NCI-H446 treated with DMSO at 0.1 percent for 48 hours (cell line): ENCODE results near the gene VRK2.
"Not testable (repeated sequence)": the region's sequence is repeated elsewhere in the genome, so short reads cannot be mapped to it uniquely, and the experiment has no call there.

Experiments used
- DNase-seq: peaks from one replicate; lab custom pipeline; 2025; lab: John Stamatoyannopoulos, UW

The VRK2 gene

DNA sequence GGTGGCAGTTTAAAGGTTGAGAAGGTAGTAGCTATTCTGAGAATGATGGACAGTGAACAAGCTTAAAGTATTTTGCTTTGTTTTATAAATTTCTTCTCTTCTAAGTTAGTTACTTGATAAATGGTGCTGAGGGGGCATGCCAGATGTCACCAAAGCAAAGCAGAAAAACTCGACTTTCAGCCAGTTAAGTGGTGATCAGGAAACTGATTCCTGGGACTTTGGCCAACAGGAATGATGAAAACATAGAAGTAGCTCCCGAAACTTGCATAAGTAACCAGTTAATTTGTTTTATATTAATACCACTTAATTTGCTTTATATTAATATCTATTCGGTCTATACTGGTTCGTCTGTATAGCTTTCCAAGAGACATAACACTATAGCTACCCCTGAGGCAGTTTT lies 111.9 kb downstream of the VRK2 start:
- no peak for DNase-seq

DNA sequence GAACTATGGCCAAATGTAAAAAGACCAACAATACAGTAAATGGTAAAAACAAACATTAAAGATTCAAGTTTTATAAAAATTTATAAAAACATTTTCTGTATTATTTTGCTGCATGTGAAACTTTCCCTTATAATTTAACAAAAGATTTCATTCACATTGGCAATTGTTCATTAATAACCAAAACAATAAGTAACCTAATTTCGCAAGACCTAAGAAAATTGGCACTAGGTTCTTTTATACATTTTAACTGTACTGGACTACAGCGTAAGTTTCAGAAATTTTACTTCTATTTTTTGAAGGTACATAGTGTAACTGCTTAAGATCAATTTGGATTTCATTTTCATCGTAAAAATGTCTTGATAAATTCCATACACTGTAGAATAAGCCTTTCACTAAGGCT lies 117.3 kb downstream of the VRK2 start:
- DNase-seq = no peak

DNA sequence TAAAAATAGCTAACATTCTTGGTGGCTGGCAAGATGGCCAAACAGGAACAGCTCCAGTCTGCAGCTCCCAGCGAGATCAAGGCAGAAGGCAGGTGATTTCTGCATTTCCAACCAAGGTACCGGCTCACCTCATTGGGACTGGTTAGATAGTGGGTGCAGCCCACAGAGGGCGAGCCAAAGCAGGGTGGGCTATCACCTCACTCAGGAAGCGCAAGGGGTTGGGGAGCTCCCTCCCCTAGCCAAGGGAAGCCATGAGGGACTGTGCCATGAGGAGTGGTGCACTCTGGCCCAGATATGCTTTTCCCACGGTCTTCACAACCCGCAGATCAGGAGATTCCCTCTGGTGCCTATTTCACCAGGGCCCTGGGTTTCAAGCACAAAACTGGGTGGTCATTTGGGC lies 121.5 kb downstream of the VRK2 start:
- not testable (repeated sequence) for DNase-seq

DNA sequence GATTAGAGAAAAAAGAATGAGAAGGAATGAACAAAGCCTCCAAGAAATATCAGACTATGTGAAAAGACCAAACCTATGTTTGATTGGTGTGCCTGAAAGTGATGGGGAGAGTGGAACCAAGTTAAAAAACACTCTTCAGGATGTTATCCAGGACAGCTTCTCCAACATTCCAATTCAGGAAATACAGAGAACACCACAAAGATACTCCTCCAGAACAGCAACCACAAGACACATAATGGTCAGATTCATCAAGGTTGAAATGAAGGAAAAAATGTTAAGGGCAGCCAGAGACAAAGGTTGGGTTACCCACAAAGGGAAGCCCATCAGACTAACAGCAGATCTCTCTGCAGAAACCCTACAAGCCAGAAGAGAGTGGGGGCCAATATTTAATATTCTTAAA lies 123.2 kb downstream of the VRK2 start:
- DNase-seq = not testable (repeated sequence)

DNA sequence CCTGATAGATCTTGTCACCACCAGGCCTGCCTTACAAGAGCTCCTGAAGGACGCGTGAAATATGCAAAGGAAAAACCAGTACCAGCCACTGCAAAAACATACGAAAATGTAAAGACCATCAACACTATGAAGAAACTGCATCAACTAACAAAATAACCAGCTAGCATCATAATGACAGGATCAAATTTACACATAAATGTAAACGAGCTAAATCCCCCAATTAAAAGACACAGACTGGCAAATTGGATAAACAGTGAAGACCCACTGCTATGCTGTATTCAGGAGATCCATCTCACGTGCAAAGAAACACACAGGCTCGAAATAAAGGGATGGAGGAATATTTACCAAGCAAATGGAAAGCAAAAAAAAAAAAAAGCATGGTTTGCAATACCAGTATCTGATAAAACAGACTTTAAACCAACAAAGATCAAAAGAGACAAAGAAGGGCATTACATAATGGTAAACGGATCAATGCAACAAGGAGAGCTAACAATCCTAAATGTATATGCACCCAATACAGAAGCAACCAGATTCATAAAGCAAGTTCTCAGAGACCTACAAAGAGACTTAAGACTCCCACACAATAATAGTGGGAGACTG lies 123.8 kb downstream of the VRK2 start:
- DNase-seq = not testable (repeated sequence)

DNA sequence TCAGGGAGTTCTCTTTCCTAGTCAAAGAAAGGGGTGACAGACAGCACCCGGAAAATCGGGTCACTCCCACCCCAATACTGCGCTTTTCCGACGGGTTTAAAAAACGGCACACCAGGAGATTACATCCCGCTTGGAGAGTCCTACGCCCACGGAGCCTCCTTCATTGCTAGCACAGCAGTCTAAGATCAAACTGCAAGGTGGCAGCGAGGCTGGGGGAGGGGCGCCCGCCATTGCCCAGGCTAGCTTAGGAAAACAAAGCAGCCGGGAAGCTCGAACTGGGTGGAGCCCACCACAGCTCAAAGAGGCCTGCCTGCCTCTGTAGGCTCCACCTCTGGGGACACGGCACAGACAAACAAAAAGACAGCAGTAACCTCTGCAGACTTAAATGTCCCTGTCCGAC lies 125.2 kb downstream of the VRK2 start:
- not testable (repeated sequence) for DNase-seq

DNA sequence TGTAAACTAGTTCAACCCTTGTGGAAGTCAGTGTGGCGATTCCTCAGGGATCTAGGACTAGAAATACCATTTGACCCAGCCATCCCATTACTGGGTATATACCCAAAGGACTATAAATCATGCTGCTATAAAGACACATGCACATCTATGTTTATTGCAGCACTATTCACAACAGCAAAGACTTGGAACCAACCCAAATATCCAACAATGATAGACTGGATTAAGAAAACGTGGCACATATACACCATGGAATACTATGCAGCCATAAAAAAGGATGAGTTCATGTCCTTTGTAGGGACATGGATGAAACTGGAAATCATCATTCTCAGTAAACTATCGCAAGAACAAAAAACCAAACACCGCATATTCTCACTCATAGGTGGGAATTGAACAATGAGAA lies 130.6 kb downstream of the VRK2 start:
- not testable (repeated sequence) for DNase-seq

DNA sequence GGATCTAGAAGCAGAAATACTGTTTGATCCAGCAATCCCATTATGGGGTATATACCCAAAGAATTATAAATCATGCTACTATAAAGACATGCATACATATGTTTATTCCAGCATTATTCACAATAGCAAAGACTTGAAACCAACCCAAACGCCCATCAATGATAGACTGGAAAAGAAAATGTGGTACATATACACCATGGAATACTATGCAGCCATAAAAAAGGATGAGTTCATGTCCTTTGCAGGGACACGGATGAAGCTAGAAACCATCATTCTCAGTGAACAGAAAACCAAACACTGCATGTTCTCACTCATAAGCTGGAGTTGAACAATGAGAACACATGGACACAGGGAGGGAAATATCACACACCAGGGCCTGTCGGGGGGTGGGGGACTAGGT lies 133.6 kb downstream of the VRK2 start:
- not testable (repeated sequence) for DNase-seq

DNA sequence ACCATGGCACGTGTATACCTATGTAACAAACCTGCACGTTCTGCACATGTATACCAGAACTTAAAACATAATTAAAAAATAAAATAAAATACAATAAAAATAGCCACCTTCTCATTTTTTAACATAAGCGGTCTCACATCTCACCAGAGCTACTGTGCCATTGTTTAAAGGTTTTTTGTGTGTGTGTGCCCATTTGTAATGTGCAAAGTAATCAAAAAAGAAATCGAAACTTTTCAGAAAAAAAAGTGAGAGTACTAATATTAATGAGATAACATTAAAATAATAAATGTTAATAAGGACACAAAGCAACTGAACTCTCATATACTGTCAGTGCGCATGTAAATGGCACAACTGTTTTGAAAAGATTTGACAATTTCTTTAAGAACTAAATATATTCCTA lies 134.0 kb downstream of the VRK2 start:
- DNase-seq = no peak

DNA sequence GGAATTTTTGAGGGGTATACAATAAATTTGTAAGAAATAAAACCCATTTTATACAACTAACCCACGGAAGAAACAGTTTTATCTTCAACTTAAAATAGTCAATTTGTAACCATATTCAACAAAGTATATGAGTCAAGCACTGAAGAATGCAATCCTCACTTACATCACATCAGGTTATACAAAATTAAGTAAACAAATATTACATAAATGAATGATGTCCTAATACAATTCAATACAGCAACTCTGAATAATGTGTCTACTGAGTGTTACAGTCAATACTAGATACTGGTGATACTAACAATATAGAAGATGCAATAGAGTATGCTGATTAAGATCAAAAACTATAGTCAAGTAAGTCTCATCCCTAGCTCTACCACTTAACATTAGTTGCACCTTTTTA lies 135.9 kb downstream of the VRK2 start:
- DNase-seq = no peak

DNA sequence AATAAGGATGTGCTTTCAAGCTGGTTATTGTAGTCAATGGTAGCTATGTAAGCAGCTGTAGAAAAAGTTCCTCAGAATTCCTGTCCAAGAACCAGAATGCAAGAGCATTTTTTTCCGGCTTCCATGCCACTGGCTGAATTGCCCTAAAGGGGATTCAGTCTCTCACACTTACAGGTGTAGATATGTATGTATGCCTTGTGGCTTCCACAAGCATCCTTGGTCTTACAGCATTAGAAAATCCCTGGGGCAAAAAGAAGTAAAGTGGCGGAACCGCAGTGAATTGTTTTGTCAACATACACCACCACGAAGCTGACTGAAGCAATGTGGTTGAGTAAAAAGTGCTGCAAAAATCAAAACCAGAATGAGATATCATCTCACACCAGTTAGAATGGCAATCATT lies 139.9 kb downstream of the VRK2 start:
- no peak for DNase-seq

DNA sequence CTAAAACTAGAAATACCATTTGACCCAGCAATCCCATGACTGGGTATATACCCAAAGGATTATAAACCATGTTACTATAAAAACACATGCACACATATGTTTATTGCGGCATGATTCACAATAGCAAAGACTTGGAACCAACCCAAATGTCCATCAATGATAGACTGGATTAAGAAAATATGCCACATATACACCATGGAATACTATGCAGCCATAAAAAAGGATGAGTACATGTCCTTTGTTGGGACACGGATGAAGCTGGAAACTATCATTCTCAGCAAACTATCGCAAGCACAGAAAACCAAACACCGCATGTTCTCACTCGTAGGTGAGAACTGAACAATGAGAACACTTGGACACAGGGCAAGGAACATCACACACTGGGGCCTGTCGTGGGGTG lies 140.4 kb downstream of the VRK2 start:
- not testable (repeated sequence) for DNase-seq

DNA sequence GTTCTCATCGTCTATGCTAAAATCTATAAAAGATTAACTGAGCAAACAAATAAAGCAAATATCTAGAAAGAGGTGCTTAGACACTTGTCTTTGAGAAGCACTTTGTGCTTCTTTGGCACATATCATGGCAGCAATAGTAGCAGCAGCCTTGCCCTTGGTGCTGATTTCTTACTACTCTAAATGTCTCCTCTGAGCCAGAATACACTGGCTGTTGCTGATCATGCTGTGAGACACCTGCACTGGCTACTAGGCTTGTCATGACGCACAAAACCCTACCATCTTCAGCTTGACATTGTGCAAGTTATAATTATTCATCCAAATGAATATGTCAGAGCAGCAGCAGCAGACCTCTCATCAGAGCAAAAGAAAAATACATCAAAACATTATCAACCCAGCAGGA lies 147.9 kb downstream of the VRK2 start:
- DNase-seq = peak; percentile 22

DNA sequence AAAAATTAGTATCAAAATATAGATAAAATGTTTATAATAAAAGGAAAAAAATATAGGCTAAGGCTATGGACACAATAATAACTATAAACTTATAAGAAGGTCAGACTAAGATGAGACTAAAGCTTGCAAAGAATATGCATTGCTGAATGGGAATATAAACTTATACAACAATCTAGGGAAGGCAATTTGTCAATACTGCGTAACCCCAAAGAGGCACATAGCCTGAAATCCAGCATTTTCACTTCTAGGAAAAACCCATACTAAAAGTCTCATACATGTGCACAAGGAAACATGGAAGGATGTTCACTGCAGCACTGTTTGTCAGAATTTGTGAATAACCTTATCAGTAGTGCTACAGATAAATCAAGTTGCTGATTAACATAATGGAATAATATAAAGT lies 149.1 kb downstream of the VRK2 start:
- no peak for DNase-seq

DNA sequence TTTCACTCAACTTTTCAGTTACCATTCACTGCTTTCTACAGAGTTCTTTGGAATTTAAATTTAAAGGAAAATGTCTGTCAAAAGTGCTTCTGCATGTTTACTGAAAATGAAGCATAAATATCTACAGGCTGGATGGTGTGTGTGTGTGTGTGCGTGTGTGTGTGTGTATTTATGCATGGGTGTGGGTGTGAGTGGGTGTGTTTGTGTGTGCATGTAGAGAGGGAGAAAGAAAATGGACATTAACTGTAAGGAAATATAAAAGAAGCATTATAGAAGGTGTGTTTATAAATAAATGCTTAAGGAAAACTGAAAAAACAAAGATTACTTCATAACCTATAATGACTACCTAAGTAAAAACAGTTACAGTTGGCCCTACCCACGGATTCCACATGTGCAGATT lies 151.3 kb downstream of the VRK2 start:
- no peak for DNase-seq

DNA sequence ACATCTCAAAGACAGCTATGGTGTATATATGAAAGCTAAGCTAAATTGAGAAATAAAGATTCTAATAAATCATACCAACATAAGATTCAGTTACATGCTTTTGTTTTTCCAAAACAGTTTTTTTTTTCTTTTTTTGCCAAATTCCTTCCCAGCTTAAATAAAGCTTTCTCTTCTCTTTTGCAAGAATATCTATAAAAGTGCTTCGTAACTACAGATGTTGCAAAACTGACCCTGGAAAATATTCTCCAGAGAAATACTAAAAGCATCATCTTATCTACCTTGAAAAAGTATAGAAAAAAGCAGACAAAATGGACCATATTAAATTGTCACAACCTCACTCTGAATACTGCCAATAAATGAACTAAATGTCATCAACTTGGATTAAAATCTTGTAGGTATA lies 155.8 kb downstream of the VRK2 start:
- no peak for DNase-seq

DNA sequence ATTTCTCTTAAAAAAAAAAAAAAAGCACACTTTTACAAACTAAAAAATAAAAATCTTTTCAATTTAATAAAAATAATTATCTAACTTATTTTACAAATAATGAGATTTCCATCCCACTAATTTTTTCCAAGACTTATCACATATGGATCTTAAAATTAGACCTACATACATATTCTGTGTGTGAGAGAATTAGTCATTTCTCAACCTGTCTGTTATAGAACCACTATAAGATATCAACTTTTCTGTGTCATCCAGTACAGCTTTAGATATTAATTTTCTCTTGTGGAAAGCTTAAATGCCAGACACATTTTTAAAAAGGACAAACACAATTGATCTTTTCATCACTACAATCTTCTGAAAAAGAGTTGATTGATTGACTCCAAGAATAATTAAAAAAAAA lies 156.4 kb downstream of the VRK2 start:
- DNase-seq = no peak

DNA sequence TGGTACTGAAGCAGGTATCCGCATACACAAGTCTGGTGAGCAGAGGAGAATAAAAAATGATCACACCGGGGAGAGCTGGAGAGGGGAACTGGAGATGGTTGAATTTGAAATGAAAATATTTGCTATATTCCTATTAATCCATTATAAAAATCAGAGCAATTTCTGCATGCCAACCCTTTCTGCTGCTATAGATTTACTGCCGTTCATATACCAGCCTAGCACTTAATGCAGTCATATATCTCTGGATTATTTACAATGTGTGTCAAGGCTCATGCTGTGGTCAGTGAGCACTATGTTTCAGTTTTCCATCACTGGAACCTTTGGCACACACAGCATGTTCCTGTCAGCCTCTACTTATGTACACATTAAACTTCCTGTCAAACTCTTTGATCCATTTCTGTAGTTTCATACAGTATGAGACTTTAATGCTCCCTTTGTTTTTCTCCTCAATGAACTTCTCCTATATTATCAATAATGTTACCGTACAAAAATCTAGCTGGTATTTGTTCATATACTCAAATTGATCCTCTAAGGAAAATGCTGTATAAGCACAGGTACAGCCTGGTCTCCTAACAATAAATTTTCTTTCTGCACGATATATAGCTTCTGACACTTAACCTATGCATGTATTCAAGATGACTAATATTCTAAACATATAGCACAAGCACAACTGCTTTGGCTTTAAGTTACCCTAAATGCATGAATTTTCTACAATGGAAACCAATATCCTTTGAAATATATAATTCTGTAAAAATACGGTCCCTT lies 157.8 kb downstream of the VRK2 start:
- no peak for DNase-seq

DNA sequence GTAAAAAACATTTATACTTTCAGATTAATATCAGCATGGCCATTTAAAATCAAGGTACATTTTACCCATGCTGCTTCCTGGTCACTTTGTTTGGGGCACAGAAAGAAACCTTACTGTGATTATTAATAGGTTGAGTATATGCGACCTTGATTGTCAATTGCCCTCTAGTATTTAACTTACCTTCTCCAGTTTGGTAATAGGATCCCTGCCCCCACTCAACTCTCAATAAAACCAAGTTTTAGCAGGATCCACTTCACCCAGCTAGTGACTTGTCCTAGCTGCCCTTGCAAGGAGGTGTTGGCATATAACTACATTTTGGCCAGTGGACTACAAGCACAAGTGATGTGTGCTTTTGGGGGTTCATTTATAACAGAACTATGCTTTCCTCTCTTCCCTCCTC lies 160.2 kb downstream of the VRK2 start:
- DNase-seq = no peak

DNA sequence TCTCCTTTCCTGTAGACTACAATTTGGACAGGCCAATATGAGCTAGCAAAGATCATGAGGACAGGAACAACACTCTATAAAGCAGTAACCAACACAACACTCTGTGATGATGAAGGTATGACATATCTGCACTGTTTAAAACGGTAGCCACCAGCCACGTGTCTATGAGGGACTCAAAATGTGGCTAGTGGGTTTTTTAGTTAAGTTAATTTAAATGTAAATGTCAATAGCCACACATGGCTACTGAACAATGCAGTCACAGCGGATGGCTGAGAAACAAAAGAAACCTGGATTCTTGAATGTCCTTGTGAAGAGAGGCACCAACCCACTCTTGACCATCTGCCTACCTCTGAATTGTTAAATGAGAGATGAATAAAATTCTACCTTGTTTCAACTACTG lies 160.6 kb downstream of the VRK2 start:
- DNase-seq = no peak
